Measurements from ENCODE around the gene GNPDA1.
A peak's percentile ranks its signal among the peaks of the same experiment; 100 is the strongest.

GNPDA1 gene

GRCh38 chr5:142020122-142020659 is 7.4 kb upstream of the GNPDA1 start:
- no peak for DNase-seq

- peak; percentile 27 for DNase-seq
Measured at GRCh38 chr5:142017832-142018427, 5.1 kb upstream of the GNPDA1 start.

GRCh38 chr5:142016556-142016955 is 3.7 kb upstream of the GNPDA1 start:
- DNase-seq, result peak; percentile 48

DNA sequence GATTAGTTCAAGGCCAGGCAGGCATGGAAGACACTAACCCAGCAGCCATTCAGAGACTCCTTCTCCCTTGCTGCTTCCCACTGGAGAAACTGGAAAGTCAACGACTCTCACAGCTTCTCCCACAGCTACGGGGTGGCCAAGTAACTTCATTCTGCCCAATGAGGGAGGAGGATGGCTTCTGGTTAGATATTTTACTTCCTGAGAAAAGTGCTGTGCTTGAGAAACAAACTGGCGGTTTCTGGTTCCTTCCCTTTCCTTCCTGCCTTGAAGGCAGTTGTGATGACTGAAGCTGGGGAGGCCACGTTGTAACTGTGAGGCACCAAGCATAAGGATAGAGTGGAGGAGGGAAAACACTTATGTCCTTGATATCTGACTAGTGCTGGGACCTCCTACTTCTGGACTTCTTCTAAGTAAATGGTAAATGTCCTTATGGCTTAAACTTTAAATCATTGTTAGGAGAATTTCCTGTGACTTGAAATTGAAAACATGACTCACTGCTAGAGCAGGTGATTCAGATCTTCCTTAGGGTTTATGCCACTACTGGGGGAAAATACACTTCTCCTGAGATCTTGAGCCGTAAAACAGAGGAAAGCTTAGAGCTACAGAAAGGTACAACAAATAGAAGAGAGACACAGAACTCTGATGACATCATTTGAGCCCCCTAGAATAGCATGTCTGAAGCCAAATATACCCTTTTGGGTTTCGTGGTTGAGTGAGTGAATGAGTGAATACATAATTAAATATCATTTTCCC is 3.1 kb upstream of the GNPDA1 start:
- DNase-seq, result peak; percentile 65

GRCh38 chr5:142014911-142015584 is 2.2 kb upstream of the GNPDA1 start:
- DNase-seq, result peak; percentile 83

DNA sequence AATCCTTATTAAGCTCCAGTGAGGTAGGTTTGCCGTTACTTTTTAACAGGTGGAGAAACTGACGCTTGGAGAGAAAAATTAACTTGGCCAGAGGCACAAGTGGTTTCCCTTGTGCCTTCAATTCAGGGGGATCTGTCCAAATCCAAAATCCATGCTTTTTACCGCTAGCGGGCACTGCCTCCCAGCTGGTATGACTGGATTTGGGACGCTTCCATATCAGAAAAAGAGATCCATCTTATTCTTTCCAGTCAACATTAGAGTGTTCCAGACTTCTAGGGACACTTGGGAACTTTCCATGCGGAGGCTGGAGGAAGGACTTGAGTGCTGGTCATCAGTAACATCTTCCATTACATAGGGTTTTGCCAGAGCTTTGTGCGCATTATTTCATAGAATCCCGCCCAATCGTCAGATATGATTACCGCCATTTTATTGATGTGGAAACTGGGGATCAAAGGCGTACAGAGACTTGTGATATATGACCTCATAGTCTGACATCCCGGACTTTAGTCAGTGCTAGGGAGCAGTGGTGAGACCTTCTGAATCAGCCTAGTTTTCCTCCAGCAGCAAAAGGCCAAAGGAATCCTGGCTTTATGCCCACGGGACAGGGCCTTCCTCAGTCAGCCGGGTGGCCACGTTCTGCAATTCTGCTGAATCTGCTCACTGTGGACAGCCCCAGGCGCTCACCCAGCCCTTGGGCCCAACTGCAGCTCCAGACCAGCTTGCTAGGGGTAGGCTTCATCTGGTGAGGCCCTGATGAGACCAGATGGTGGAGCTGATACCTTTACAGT is 1.1 kb upstream of the GNPDA1 start:
- DNase-seq, result no peak

DNA sequence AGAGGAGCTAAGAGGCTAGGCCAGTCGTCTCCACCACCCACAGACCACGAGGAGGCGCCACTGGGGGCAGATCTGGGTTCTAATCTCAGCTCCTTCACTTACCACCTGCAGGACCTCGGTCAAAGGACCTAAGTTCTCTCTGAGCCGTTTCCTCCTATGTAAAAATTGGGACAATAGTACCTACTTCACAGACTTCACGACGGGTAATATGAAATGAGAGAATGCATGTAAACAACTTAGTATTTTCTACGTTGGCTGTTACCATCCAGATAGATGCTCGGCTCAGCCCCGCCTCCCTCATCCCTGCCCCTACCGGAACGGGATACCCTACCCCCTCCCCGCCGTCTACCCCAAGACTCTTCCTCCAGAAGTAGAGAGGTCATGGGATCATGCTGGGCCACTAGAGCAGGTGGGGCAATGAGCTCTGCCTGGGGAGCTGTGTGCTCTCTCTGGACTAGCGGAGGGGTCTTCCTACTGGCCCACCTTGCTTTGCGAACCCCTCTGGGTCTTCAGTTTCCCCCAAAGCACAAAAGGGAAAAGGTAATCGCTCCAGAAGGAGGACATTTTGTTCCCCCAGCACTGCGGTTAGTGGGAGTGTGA is 541 bp downstream of the GNPDA1 start:
- DNase-seq, result peak; percentile 52

DNA sequence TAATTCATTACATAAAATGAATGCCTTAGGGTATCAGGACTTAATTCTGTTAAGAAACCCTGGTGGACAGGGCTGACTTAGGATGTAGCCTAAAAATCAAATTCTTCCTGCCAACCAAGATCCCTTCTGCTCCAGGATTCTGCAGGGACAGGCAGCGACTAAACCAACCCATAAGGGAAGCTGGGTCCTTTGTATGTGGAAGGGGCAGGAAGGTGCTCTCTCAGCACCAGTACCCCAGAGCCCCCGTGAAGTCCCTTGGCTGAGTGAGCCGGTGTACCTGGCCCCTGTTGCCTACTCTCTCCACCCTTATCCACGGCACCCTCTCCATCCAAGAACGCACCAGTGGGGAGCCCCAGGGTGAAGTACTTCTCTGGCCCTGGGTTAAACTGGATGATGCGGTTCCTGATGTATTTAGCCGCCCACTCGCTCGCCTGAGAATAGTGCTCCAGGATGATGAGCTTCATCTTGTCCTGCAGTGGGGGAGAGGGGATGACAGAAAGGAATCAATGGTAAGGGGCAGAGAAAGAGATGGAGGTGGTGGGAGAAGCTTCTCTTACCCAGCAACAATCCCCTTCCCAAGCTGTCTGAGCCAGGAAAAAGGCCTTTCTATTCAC is 1.1 kb downstream of the GNPDA1 start:
- no peak for DNase-seq

GRCh38 chr5:142009886-142010285 is 2.9 kb downstream of the GNPDA1 start:
- no peak for DNase-seq

GRCh38 chr5:142008813-142009212 is 4.0 kb downstream of the GNPDA1 start:
- DNase-seq, result no peak

- DNase-seq, result no peak
Measured at GRCh38 chr5:142007237-142007544, 5.6 kb downstream of the GNPDA1 start.

- peak; percentile 31 for DNase-seq
Measured at GRCh38 chr5:142006363-142007236, 6.2 kb downstream of the GNPDA1 start.

DNA sequence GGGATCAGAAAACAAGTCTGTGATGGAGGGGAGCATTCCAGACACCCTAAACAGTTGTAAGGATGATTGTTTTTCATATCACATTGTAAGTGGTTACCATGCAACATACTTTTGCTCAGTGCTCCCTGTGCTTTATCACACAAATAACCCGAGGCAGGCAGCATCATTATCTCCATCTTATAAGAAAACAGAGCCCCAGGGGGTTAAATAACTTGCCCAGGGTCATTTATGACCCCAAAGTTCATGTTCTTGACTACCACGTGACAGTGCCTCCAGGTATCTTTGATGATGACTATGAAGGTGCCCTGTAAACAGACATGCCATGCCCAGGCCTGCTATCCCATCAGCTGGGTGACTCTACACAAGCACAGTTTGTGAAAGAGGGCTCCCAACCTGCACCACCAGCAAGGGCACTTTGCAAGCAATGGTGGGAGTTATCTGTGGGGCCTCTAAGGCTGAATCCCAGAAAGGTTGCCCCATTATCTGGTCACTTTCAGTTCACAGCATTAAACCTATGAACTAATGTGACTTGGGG is 9.5 kb downstream of the GNPDA1 start:
- no peak for DNase-seq

- DNase-seq, result peak; percentile 13
Measured at GRCh38 chr5:142000704-142001484, 11.9 kb downstream of the GNPDA1 start.

GRCh38 chr5:142000173-142000572 is 12.7 kb downstream of the GNPDA1 start:
- no peak for DNase-seq

DNA sequence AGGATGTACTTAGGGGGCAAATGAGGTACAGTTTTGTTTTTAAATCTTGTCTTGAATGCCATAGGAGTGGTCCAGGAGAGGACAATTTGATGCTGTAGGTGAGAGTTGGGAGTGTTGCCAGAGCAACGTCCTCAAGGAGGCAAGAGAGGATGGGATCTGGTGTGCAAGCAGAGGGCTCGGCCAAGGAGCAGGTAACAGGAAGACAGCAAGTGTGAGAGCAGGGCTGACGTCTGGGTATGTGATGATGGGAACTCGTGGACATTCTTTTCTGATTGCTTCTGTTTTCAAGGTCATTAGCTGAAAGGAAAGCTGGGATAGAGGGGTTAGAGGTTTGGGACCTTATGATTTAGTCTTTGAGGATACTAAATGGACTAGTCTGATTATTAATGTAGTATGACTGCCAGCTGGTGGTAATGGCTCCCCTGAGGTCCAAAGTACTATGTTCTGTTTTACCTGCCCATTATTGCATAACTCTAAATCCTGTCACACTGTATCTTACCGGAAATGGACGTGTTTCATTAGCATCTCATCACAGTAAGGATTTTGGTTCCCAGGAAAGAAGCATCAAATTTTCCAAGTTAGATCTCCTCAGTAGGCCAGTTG is 15.4 kb downstream of the GNPDA1 start:
- no peak for DNase-seq

GRCh38 chr5:141995656-141996055 is 17.2 kb downstream of the GNPDA1 start:
- no peak for DNase-seq

- no peak for DNase-seq
Measured at GRCh38 chr5:141994511-141995136, 18.2 kb downstream of the GNPDA1 start.

- DNase-seq, result peak; percentile 82
Measured at GRCh38 chr5:141992349-141992963, 20.4 kb downstream of the GNPDA1 start.

Measured in CD4-positive, alpha-beta T cell treated with Interleukin-17A for 1 hour (primary cell).